ENCODE measurements around the gene NFYB. TPM values are rescaled to one million over a fixed set of nuclear protein-coding genes. Genes with fewer than 3 reads are reported as not detected.

The NFYB gene
- total RNA-seq, 2 donors from 2014 or later: 56.2 to 73.4 TPM

GRCh38 chr12:104147346-104147745 lies 9.3 kb upstream of the NFYB start:
- Histone ChIP-seq H3K27me3 (replicated peaks; ENCODE audit: insufficient read depth) (no peaks in the 10 kb centered on the region), H3K9me3 (no peaks in the 10 kb centered on the region), H3K4me1 (ENCODE audit: control insufficient read depth in 1 of 2, low read depth in 2 of 2) (no peaks in the 10 kb centered on the region), H3K27ac (no peak overlapping the region), H3K36me3 (no peaks in the 10 kb centered on the region), H3K4me3 (no peak overlapping the region)
- no peak for DNase-seq (ENCODE audit: low spot score)
- TF ChIP-seq CTCF (IDR thresholded peaks at IDR 0.05): no peak
- ATAC-seq (ENCODE audit: insufficient number of reproducible peaks, low FRiP score, low read depth): no peak

GRCh38 chr12:104143918-104144317 lies 5.9 kb upstream of the NFYB start:
- H3K27ac ChIP-seq: no peak overlapping the region
- H3K4me1 ChIP-seq (ENCODE audit: control insufficient read depth in 1 of 2, low read depth in 2 of 2): peaks cover 0 to 5% of the 10 kb centered on the region in 2 donors
- no peaks in the 10 kb centered on the region for H3K9me3 ChIP-seq
- H3K4me3 ChIP-seq: no peak overlapping the region
- H3K27me3 ChIP-seq (replicated peaks; ENCODE audit: insufficient read depth): no peaks in the 10 kb centered on the region
- H3K36me3 ChIP-seq: no peaks in the 10 kb centered on the region
- DNase-seq (ENCODE audit: low spot score) (no peak), ATAC-seq (ENCODE audit: insufficient number of reproducible peaks, low FRiP score, low read depth) (no peak)
- no peak for TF ChIP-seq CTCF (IDR thresholded peaks at IDR 0.05)

GRCh38 chr12:104143002-104143401 lies 5.0 kb upstream of the NFYB start:
- H3K27ac ChIP-seq: no peak overlapping the region

GRCh38 chr12:104142543-104142942 lies 4.5 kb upstream of the NFYB start:
- Histone ChIP-seq H3K27me3 (replicated peaks; ENCODE audit: insufficient read depth) (no peaks in the 10 kb centered on the region), H3K4me1 (ENCODE audit: control insufficient read depth in 1 of 2, low read depth in 2 of 2) (peaks cover 0 to 11% of the 10 kb centered on the region in 2 donors), H3K4me3 (no peak overlapping the region), H3K27ac (no peak overlapping the region), H3K36me3 (no peaks in the 10 kb centered on the region), H3K9me3 (no peaks in the 10 kb centered on the region)
- DNase-seq (ENCODE audit: low spot score) (no peak), ATAC-seq (ENCODE audit: insufficient number of reproducible peaks, low FRiP score, low read depth) (no peak)
- no peak for TF ChIP-seq CTCF (IDR thresholded peaks at IDR 0.05)

More at GRCh38 chr12:104143002-104143401, 5.0 kb upstream of the NFYB start:
- Histone ChIP-seq H3K27me3 (replicated peaks; ENCODE audit: insufficient read depth) (no peaks in the 10 kb centered on the region), H3K9me3 (no peaks in the 10 kb centered on the region), H3K36me3 (no peaks in the 10 kb centered on the region), H3K4me1 (ENCODE audit: control insufficient read depth in 1 of 2, low read depth in 2 of 2) (peaks cover 0 to 11% of the 10 kb centered on the region in 2 donors), H3K4me3 (no peak overlapping the region)
- ATAC-seq (ENCODE audit: insufficient number of reproducible peaks, low FRiP score, low read depth): no peak
- TF ChIP-seq CTCF (IDR thresholded peaks at IDR 0.05): no peak
- DNase-seq (ENCODE audit: low spot score): no peak

GRCh38 chr12:104138797-104139152 lies 765 bp upstream of the NFYB start:
- Histone ChIP-seq H3K27me3 (replicated peaks; ENCODE audit: insufficient read depth) (no peaks in the 10 kb centered on the region), H3K4me3 (peak overlapping the region; percentile 79), H3K9me3 (no peaks in the 10 kb centered on the region), H3K36me3 (no peaks in the 10 kb centered on the region), H3K27ac (peak overlapping the region; percentile 87 to 90), H3K4me1 (ENCODE audit: control insufficient read depth in 1 of 2, low read depth in 2 of 2) (peaks cover 17 to 44% of the 10 kb centered on the region in 2 donors)
- ATAC-seq (ENCODE audit: insufficient number of reproducible peaks, low FRiP score, low read depth) (no peak), DNase-seq (ENCODE audit: low spot score) (no peak)
- no peak for TF ChIP-seq CTCF (IDR thresholded peaks at IDR 0.05)

All from thoracic aorta (tissue), 2 donors.